Testis (tissue), 2 donors: ENCODE data around the gene STX1B.

Source experiments
- POLR2A ChIP-seq: fragments of 450-650 bp; IDR thresholded peaks from one replicate; pipeline ENCODE4 v1.6.1; 2017; ENCODE audit warnings: antibody characterized with exemption, mild to moderate bottlenecking, moderate library complexity
- TF ChIP-seq, protein P1 (sequence below), 3 experiments: fragments of 450-650 bp in 2 of 3; fragments of 200-600 bp in 1 of 3; sonication (generic) in 1 of 3; IDR thresholded peaks; one replicate each; pipeline ENCODE4 v1.5.1; 2016 to 2019; ENCODE audit warnings: antibody characterized with exemption in 3 of 3, mild to moderate bottlenecking in 2 of 3, moderate library complexity in 1 of 3

DNA sequence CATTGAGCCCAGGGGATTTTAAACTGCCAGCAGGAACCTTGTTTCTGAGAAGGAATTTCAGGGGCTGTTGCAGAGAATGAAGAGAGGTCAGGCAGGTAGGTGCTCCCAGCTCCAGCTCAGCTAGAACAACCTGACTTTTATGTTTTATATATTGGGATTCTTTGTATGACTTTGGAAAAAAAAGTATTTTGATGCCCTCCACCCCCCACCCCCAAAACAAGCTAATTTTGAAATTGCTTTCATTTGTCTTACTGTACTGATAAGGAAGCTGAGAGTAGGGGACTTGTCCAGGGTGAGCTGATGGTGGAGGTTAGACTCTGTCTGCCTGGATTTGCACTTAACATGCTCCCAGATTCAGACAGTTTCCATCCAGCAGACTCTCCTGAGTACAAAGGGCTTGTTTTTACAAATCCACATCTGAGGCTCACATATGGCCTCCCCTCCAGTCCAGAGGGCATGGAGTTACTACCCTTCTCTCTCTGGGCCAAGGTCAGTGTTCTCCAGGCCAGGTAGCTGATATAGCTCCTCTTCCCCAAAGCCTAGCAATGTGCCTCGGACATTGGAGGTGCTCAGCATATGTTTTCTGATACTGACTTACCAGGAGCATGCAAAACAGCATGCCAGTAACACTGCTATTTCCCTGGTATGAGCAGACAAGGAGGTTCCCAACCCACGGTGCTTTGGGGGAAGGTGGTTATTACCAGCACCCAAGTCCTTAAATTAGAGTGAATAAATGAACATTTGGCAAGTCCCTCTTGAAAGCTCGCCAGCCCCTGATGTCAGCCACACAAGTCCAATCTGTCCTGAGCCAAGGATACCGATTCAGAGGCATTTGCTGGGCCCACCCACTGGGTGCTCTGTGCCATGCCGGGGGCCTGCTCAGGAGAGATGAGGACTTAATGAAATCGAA lies 11.3 kb downstream of the STX1B start:
- TF ChIP-seq, protein P1, sequence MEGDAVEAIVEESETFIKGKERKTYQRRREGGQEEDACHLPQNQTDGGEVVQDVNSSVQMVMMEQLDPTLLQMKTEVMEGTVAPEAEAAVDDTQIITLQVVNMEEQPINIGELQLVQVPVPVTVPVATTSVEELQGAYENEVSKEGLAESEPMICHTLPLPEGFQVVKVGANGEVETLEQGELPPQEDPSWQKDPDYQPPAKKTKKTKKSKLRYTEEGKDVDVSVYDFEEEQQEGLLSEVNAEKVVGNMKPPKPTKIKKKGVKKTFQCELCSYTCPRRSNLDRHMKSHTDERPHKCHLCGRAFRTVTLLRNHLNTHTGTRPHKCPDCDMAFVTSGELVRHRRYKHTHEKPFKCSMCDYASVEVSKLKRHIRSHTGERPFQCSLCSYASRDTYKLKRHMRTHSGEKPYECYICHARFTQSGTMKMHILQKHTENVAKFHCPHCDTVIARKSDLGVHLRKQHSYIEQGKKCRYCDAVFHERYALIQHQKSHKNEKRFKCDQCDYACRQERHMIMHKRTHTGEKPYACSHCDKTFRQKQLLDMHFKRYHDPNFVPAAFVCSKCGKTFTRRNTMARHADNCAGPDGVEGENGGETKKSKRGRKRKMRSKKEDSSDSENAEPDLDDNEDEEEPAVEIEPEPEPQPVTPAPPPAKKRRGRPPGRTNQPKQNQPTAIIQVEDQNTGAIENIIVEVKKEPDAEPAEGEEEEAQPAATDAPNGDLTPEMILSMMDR (IDR thresholded peaks at IDR 0.05), result no peak
- TF ChIP-seq POLR2A, result no peak
